ENCODE data around the gene SRBD1. TPM values are rescaled to one million over a fixed set of nuclear protein-coding genes. Genes with fewer than 3 reads are reported as not detected.

SRBD1 gene
- total RNA-seq, 1 donor from 2014 or later, result 11.2 TPM

- Mint-ChIP-seq H3K36me3 (ENCODE audit: low read depth) (peaks cover 2% of the 10 kb centered on the region), H3K27me3 (ENCODE audit: low read depth) (peaks cover 29% of the 10 kb centered on the region), H3K4me3 (ENCODE audit: unreplicated experiment) (no peak overlapping the region), H3K9me3 (ENCODE audit: low read depth) (no peaks in the 10 kb centered on the region), H3K4me1 (ENCODE audit: low read depth) (no peaks in the 10 kb centered on the region), H3K27ac (ENCODE audit: unreplicated experiment) (no peak overlapping the region)
- no peak for TF ChIP-seq CTCF (IDR thresholded peaks at IDR 0.05)
- DNase-seq (ENCODE audit: low spot score), result no peak
Observed at GRCh38 chr2:45631319-45631718, 20.3 kb upstream of the SRBD1 start.

- peaks cover 2% of the 10 kb centered on the region for H3K36me3 Mint-ChIP-seq (ENCODE audit: low read depth)
- no peak for TF ChIP-seq CTCF (IDR thresholded peaks at IDR 0.05)
- H3K4me1 Mint-ChIP-seq (ENCODE audit: low read depth), result no peaks in the 10 kb centered on the region
- H3K9me3 Mint-ChIP-seq (ENCODE audit: low read depth), result no peaks in the 10 kb centered on the region
- no peak overlapping the region for H3K27ac Mint-ChIP-seq (ENCODE audit: unreplicated experiment)
- no peak for DNase-seq (ENCODE audit: low spot score)
- H3K27me3 Mint-ChIP-seq (ENCODE audit: low read depth), result peaks cover 27% of the 10 kb centered on the region
- H3K4me3 Mint-ChIP-seq (ENCODE audit: unreplicated experiment), result no peak overlapping the region
Observed at GRCh38 chr2:45629971-45630370, 18.9 kb upstream of the SRBD1 start.

- TF ChIP-seq CTCF (IDR thresholded peaks at IDR 0.05), result no peak
- no peaks in the 10 kb centered on the region for H3K4me1 Mint-ChIP-seq (ENCODE audit: low read depth)
- no peak overlapping the region for H3K4me3 Mint-ChIP-seq (ENCODE audit: unreplicated experiment)
- H3K9me3 Mint-ChIP-seq (ENCODE audit: low read depth), result no peaks in the 10 kb centered on the region
- no peak overlapping the region for H3K27ac Mint-ChIP-seq (ENCODE audit: unreplicated experiment)
- DNase-seq (ENCODE audit: low spot score), result no peak
- peaks cover 2% of the 10 kb centered on the region for H3K36me3 Mint-ChIP-seq (ENCODE audit: low read depth)
- peaks cover 25% of the 10 kb centered on the region for H3K27me3 Mint-ChIP-seq (ENCODE audit: low read depth)
Observed at GRCh38 chr2:45627911-45628310, 16.8 kb upstream of the SRBD1 start.

- Mint-ChIP-seq H3K9me3 (ENCODE audit: low read depth) (no peaks in the 10 kb centered on the region), H3K27me3 (ENCODE audit: low read depth) (peaks cover 16% of the 10 kb centered on the region), H3K4me1 (ENCODE audit: low read depth) (no peaks in the 10 kb centered on the region), H3K27ac (ENCODE audit: unreplicated experiment) (no peak overlapping the region), H3K4me3 (ENCODE audit: unreplicated experiment) (no peak overlapping the region), H3K36me3 (ENCODE audit: low read depth) (peaks cover 2% of the 10 kb centered on the region)
- no peak for DNase-seq (ENCODE audit: low spot score)
- no peak for TF ChIP-seq CTCF (IDR thresholded peaks at IDR 0.05)
Observed at GRCh38 chr2:45626387-45627221, 15.5 kb upstream of the SRBD1 start.

- Mint-ChIP-seq H3K4me3 (ENCODE audit: unreplicated experiment) (no peak overlapping the region), H3K4me1 (ENCODE audit: low read depth) (no peaks in the 10 kb centered on the region), H3K9me3 (ENCODE audit: low read depth) (no peaks in the 10 kb centered on the region), H3K36me3 (ENCODE audit: low read depth) (peaks cover 2% of the 10 kb centered on the region), H3K27ac (ENCODE audit: unreplicated experiment) (no peak overlapping the region), H3K27me3 (ENCODE audit: low read depth) (peaks cover 10% of the 10 kb centered on the region)
- no peak for DNase-seq (ENCODE audit: low spot score)
- TF ChIP-seq CTCF (IDR thresholded peaks at IDR 0.05), result no peak
Observed at GRCh38 chr2:45625824-45626223, 14.8 kb upstream of the SRBD1 start.

All from chondrocyte (in vitro differentiated cells).